IPS-NIHi11 (cell line): ENCODE measurements around the gene FOXO1.

Experiments used
- DNase-seq: peaks from one replicate; pipeline ENCODE4 v3.0.0; 2012; ENCODE audit warnings: mixed read lengths, low spot score

Gene FOXO1

DNA sequence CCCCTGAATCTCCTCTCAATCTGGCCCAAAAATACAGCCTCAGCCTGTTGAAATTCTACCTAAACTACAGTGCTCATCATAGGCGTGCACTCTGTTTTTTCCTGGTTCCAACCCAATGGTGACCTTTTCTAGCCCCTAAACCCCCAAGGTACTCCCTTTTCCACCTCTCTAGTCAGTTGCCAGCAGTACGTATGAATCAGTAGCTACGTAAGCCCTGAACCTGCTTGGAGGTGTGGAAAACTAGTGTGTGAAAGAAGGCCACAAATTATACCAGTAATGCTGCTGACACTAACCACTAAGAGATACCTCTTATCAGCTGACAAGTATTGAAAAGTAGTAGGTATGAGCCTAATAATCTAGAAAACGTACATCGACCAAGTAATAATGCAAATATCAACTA is 60.9 kb downstream of the FOXO1 start:
- no peak for DNase-seq

DNA sequence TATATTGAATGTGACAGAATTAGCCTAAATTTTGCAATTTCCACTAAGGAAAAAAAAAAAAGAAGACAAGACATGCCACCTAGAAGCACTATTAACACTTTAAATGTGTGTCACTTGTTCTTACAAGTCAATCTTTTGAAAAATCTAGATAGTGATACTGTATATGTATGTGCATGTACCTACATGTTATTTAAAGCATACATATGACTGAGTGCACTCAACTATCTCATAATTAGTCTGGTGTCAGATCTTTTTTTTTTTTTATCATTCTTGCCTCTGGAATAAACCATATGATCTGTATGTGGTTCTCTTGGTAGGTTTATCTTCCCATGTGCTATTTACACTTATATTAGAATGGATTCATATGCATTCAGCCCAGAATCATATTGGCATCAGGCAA is 62.3 kb downstream of the FOXO1 start:
- DNase-seq = no peak

DNA sequence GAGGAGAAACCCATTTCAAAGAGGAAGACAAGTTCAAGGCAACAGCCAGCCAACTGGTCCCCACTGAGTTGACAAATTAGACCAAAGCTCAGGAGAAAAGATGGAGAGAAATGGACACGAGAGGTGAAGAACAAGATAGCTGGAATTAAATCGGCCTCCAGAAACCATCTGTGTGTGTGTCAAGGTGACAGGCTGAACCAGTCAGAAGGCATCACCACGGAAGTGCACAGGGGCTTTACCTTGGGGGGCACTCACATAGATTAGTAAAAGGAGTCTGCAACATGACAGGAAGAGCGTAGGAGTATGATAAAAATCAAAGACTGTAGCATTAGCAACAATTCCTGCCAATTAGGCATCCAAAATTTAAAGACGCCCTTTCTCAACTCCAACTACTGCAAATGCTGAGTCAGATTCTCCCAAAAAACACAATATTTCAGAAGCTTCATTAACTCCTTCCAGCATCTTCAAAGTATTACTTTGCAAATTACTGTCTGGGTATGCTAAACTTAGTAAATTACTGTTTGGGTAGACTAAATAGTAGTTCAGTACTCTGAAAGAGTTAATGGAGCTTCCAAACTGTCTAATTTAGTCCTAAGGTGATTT is 66.2 kb downstream of the FOXO1 start:
- DNase-seq = no peak

DNA sequence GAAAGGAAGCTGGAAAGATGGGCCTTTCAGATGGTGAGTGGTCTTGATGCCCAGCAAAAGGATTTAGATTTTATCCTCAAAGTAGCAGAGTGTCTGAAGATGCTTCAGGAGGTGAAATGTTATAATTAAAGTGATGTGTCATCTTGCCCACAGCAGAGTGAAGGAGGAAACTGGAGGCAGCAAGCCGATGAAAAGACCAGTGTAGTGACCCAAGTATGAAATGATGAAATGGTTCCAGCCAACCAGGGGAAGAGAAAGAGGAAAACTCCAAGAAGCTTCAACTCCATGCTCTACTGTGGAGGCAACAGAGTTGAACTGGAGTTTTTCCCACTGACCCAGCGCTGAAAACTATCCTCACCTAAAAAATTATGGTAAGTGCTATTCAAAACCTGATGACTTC is 66.7 kb downstream of the FOXO1 start:
- no peak for DNase-seq

DNA sequence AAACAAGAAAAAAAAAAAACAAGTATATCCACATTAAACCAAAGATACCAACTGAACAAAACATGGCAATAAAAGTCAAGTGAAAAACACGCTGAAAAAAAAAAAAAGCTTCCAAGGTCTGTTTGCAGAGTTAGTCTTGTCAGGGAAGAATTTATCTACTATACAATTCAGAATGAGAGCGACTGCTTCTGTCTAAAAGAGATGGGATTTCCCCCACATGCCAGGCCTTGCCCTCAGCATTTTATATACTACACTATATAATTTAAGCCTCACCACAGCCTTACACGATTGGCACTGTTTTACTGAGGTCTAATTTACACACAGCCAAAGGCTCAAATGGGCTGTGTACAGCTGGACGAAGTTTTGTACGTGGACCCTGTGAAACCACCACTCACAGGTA is 67.3 kb downstream of the FOXO1 start:
- no peak for DNase-seq

DNA sequence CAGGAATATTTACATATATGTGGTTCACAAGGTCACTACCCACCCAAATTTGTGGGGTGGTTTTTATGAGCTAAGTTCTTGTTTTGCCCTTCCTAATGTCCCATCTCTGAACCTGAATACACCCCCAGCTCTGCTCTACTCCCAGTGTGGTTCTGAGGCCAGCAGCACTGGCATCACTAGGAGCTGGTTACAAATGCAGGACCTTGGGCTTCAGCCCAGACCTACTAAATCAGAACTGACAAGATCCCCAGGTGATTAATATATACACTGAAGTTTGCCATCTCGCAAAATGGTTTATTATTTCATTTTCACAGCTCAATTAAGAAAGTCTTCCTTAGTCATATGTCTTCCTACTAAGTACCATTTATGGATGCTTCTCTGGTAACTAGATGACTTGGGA is 67.9 kb downstream of the FOXO1 start:
- DNase-seq = no peak

DNA sequence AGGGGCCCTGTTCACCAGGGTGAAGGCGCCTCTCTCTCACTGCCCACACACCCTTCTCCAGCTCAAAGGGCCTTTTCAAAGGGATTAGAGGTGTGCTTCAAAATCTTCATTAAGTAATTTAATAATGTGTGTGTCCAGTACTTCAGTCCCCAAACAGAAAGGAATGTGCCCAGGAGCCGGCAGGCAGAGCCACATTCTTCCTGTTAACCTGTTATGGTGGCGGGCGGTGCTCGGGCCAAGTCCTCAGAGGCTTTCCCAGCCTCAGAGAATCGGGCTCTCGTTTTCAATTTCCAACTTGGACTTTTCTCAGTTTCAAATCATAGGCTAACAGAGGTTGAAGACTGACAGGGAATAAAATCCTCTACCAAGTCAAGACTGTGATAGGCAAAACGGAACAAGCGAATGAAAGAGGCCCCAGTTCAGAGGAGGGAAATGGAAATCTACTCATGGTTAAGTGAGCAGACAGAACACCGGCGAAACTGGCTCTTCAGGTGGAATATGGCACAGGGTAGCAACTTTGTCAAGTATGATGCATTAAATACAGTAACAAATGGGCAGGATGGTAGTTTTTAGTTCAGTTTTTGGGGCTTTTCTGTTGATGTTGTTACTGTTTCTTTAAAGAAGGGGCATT is 68.6 kb downstream of the FOXO1 start:
- peak; percentile 38 for DNase-seq

DNA sequence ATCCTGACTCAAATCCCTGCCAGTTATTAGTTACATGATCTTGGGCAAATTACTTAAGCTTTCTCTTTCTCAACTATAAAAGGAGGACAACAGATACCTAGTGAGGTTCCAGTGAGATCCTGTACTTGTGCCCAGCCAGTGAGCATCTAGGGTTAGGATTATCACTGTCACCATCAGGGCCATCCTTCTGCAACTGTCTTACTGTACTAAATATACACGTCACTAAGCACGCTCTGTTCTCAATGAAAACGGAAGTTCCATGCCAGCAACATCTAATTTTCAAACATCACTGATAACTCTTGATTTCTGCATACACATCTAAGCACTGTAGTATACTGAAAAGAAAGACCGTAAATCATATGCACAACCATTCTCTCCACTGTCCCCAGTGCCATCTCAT is 70.0 kb downstream of the FOXO1 start:
- no peak for DNase-seq

DNA sequence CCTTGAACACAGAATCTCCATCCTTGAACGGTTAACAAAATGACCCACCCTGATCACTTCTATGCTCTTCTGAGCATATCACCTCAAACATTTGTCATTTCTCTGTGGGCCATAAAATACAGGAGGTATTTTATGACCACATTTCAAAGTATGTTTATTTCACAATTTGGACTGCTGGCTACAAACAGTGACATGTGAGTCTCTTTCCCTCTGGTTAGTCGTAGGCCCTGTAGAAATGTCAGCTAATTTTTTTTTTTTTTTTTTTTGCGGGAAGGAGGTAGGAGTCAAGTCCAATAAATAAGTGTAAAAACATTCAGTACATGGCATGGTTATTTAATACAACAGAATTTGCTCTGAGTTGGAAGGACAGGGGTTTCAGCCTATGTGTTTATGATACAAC is 70.7 kb downstream of the FOXO1 start:
- DNase-seq = no peak

DNA sequence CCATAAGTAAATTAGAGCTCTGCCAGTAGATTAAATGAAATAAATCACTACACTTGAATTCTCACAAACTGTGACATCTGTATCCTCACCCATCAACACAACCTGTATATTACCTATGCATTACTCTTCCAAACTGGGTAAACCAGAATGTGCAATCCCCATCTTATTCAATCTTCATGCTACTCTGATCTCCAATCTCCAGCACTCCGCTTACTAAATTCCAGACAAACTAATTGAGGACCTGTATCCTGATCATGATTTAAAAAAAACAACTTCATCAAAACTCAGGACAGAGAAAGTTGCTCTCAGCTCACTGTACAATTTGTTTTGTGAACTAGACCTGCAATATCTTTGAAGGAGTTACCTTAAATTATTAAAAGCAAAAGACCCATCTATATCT is 74.4 kb downstream of the FOXO1 start:
- DNase-seq = no peak

DNA sequence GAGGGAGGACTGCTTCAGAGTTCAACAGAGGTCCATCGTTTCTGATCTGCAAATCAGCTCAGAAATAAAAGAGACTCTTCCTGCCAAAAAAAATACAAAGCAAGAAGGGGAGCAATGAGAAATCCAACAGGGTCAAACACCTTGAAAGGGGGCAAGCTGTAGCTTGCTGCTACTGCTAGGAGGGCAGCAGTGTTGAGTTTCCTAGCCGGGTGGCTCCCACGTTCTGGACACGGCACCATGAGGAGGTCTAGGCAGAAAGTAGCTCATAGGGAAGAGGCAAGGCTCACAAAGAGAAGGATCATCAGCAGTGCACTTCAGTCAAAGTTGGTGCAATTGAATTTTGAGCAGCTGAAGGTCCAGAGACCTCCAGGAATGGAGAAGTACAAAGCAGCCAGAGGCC is 75.3 kb downstream of the FOXO1 start:
- no peak for DNase-seq

DNA sequence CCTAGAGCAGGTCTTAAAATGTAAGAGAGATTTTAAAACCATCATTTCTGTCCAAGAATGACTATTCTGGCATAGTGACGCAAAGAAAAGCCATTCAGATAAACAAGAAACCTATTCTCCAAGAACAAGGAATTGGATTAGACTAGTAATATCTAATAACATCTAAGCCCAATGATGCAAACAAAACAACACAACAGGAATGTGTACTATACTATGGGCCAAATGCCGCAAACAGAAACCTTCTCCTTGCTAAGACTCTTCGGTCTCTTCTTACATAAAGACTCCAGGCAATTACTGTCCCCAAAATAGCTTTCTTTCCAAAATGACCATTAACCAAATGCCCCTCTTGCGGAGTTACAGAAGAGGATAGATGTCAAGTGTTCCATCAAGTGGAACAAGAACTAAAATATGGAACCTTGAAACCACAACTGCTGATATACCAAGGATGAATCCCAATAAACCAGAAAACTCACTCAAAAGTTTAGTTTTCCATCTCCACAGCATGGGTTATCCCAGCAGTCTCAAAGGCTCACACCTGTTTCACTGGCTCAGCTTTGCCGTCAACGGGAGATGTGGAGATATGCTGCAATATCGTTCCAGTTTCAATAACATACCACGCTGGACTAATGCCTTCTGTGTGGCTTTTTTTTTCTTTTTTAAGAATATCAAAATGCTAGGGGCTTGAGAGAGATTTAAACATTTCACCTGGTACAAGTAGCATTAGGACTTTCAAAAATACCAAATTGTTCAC is 76.2 kb downstream of the FOXO1 start:
- no peak for DNase-seq

DNA sequence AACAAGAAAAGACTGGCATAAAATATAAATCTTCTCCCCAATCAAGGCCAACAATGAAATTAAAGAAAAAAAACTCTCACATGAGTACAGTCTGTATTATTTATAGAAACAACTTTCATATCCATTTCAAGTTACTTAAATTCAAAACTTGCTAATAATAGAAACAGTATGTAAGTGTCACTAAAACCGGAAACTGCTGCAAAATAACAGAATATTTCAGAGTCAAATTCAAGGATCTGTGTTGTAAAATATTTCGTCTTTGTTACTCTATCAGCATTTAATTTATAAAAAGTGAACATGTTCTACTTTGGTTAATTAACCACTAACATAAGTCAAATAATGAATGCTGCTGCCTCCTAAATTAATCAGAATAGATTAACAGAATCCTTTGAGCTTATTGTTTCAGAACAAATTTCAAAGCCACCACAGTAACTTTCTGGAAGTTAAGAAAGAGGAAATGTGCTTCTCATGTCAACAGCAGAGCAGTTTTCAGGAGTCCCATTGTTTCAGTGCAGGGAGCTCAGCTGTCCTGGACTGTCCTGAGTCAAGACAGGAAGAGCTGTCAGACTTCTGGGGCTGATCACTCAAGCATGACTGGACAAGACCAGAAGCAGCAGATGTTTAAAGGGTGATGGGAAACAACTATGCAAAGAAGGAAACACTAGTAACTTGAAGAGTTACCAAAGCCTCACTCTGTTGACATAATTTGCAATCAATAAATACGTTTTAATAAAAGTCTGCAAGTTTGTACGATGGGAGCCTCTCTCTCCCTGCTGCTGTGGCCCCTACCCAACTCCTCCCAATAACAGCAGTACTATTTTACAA is 76.9 kb downstream of the FOXO1 start:
- DNase-seq = no peak

DNA sequence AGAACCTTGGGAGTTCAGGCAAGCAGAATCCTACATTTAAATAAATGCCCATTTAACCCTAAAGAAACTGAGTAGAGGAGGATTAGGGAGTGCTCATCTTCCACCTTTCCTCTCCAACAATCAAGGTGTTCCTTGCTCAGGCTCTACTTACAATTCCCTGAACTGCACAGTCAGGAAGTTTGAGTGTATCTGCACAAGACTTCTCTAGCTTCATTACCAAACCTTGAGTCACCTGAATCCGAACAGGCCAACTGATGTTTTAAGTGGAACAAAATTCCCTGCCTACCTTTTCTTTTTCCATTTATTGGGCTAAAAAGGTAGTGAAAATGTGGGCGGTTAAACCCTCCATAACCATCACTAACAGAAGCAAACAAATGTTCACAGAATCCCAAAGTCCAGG is 78.3 kb downstream of the FOXO1 start:
- no peak for DNase-seq

DNA sequence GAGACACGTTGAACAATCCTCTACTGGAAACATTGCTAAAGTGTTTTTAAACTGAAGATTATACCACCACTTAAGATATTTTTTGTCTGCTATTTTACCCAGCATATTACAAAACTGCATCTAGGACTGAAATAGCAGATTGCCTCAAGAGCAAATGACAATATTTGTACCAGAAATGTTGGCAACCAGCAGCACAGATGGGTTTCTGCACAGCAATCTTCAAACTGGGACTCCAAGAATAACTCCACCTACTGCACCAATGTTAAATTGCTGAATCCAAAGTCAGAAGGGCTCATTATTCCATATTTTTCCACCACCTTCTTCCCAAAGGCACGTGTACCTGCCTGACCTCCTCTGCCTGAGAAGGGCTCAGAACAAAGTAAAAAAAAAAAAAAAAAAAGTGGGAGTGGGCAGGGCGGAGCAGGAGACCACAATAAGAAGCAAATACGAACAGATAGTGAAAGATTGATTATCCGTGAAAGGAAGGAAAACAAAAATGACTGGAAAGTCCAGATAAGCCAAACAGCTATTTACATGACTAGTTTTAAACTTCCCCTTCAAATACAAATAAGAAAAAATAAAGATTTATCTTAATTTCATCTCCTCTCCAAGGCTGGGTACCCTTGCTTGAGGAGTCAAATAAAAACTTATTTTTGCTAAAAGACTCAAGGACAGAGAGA is 79.4 kb downstream of the FOXO1 start:
- DNase-seq = no peak

DNA sequence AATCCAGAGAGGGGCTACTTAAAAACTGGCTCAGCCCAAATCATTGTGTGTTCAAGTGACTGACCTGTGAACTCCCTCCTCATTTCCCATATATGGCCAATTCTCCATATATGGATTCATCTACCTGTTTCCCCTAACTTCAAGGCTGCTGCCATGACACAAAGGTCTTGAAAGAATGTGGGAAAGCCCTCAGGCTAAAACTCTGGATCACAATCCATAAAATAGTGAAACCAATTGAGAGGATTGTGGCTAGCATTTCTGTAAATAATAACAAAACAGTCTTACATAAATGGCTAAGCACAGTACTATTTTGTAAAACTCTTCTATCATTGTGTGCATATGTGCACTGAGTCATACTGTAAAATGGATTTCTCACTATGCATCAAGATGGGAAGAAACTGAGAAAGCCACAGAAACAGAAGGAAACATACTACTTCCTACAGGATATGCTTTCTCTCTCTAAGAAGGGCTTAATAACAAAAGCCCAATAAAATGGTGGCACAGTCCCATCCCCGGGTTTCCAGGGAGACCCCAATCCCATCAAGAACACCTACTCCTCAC is 80.5 kb downstream of the FOXO1 start:
- no peak for DNase-seq

DNA sequence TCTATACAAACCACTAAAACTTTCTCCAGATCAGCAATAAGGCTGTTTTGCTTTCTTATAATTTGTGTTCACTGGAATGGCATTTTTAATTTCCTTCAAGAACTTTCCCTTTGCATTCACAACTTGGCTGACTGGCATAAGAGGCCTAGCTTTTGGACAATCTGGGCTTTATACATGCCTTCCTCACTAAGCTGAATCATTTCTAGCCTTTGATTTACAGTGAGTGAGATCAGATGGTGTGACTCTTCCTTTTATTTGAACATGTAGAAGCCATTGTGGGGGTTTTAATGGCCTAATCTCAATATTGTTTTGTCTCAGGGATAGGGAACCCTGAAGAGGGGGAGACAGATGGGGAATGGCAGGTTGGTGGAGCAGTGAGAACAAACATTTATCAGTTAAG is 82.7 kb downstream of the FOXO1 start:
- DNase-seq = no peak

DNA sequence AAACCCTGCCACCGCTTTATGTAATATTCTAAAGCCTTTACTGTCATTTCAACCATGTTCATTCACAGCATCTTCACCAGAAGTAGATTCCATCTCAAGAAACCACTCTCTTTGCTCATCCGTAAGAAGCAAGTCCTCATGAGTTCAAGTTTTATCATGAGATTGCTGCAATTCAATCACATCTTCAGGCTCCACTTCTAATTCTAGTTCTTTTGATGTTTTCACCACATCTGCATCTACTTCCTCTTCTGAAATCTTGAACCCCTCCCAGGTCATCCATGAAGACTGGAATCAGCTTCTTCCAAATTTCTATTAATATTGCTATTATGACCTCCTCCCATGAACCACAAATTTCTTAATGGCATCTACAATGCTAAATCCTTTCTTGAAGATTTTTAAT is 83.9 kb downstream of the FOXO1 start:
- no peak for DNase-seq

DNA sequence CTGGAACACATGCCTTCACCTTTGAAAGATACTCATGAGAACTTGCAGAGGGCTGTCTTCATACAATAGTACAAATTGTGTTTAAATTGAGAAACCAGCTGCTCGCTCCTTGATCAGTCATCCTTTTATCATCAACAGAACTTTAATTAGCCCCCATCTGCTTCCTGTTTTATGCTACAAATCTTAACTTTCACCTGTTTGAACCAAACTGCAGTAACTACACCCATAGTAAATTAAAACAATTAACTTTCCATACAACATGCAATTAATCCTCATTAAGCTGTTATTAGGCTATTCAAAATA is 85.2 kb downstream of the FOXO1 start:
- no peak for DNase-seq

DNA sequence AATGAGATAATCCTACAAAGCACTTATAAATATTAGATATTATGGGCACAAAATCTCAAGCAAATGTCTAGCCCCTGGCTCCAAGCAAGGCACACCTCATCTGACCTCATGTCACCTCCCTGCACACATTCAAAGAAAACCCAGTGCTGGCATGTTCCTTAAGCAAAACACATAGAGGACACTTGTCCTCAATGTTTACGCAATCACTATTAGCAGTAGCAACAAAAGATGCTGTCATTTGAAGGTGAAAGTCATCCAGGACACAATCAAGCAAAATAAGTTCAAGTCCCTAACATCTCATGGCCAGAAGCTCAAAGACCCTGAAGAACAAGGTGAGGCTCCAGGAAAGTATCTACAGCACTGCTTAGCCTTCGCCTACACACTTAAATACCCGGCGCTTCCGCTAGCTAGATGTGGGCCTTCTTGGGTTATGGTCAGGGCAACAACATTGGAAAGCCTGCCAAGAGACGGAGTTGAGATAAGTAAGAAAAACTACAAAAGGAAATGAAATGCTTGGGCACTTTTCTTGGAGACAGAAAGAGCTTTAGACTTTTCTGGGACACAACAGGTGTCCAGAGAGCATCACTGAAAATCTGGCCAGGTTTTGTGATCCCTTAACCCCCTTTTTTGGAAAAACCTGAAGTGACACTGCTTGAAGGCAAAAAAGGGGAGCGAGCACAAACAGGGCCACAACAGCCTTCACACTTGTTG is 85.7 kb downstream of the FOXO1 start:
- no peak for DNase-seq

DNA sequence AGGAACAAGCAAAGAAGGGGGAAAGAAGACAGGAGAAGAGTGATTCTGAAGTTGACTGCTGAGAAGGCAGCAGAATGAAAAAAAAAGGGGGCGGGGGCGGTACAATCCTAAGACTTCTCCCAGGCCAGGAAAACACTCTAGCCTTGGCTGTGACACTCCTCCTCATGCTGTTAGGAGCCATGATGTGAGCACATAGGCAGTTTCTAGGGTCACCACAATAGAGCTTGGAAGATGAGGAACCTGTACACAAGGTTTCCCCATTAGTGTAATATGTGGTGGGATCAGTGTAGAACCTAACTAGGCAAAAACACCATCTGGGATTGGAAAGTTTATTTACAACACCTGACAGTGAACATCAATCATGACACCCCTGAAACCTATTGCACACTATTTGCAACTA is 86.9 kb downstream of the FOXO1 start:
- no peak for DNase-seq
